ENCODE measurements around the gene AXIN1. TPM values are rescaled to one million over a fixed set of nuclear protein-coding genes. Genes with fewer than 3 reads are reported as not detected.

Gene AXIN1
- total and polyA plus RNA-seq, 9 of the 15 experiments (the other 6 are each of a cell fraction or from before 2014, with no cell fraction given): 0.42 to 58.0 (median 25.9) TPM

DNA sequence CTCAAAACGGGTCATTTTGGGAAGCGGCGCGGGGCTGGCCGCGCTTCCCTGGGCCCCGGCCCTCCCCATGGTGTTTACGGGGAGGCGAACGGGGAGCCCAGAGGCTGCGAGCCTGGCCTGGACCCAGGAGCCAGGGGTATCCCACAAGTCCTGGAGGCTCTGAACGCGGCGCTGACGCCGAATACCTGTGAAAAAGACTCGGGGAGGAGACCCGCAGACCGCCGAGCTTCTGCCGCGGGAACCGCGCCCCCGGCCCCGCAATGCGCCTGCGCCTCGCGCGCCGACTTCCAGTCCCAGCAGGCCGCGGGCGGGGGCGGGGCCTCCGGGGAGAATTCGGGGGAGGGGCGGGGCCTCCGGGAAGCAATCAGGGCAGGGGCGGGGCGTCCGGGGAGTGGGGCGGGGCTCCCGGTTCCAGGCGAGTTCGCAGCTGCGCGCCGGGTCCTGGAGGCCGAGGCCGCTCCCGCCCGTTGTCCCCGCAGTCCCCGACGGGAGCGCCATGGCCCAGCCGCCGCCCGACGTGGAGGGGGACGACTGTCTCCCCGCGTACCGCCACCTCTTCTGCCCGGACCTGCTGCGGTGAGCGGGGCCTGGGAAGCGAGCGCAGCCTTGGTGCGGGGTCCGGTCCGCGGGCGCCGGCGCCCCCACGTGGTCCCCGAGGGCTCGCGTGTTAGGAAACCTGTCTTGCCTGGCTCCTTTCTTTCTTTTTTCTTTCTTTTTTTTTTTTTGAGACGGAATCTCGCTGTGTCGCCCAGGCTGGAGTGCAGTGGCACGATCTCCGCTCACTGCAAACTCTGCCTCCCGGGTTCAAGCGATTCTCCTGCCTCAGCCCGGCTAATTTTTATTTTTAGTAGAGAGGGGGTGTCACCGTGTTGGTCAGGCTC is 49.2 kb upstream of the AXIN1 start, which contains the start of gene DECR2 (continued):
- TF ChIP-seq, protein P1, sequence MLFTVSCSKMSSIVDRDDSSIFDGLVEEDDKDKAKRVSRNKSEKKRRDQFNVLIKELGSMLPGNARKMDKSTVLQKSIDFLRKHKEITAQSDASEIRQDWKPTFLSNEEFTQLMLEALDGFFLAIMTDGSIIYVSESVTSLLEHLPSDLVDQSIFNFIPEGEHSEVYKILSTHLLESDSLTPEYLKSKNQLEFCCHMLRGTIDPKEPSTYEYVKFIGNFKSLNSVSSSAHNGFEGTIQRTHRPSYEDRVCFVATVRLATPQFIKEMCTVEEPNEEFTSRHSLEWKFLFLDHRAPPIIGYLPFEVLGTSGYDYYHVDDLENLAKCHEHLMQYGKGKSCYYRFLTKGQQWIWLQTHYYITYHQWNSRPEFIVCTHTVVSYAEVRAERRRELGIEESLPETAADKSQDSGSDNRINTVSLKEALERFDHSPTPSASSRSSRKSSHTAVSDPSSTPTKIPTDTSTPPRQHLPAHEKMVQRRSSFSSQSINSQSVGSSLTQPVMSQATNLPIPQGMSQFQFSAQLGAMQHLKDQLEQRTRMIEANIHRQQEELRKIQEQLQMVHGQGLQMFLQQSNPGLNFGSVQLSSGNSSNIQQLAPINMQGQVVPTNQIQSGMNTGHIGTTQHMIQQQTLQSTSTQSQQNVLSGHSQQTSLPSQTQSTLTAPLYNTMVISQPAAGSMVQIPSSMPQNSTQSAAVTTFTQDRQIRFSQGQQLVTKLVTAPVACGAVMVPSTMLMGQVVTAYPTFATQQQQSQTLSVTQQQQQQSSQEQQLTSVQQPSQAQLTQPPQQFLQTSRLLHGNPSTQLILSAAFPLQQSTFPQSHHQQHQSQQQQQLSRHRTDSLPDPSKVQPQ (CRISPR knock-in tag; IDR thresholded peaks at IDR 0.05; ENCODE audit: borderline replicate concordance): no peak
- no peak for TF ChIP-seq GTF2A2 (tag; IDR thresholded peaks at IDR 0.05)
- TF ChIP-seq SMARCC2 (IDR thresholded peaks at IDR 0.05; ENCODE audit: low read depth): no peak
- TF ChIP-seq HDAC2 (IDR thresholded peaks at IDR 0.05): peak; percentile 17; the same call in 1 of the 2 replicates
- no peak for TF ChIP-seq HIVEP1 (CRISPR knock-in tag; IDR thresholded peaks at IDR 0.05)
- no peak for TF ChIP-seq NR4A1 (CRISPR knock-in tag; IDR thresholded peaks at IDR 0.05)
- no peak for TF ChIP-seq NR4A1 (tag; IDR thresholded peaks at IDR 0.05)
- TF ChIP-seq MEIS2 (IDR thresholded peaks at IDR 0.05; ENCODE audit: partially characterized antibody): peak; percentile 19
- no peak for TF ChIP-seq SRSF1 (IDR thresholded peaks at IDR 0.05; ENCODE audit: low read depth, low read length)
- no peak for TF ChIP-seq ZNF224 (CRISPR knock-in tag; IDR thresholded peaks at IDR 0.05)
- TF ChIP-seq GATA2 (CRISPR knock-in tag; IDR thresholded peaks at IDR 0.05): no peak
- no peak for TF ChIP-seq HSF4 (CRISPR knock-in tag; IDR thresholded peaks at IDR 0.05; ENCODE audit: borderline replicate concordance)
- TF ChIP-seq ZNF57 (CRISPR knock-in tag; IDR thresholded peaks at IDR 0.05): no peak
- TF ChIP-seq ZNF253 (CRISPR knock-in tag; conservative IDR thresholded peaks at IDR 0.05): no peak; the same call in 1 of the 2 replicates
- TF ChIP-seq, protein P2, sequence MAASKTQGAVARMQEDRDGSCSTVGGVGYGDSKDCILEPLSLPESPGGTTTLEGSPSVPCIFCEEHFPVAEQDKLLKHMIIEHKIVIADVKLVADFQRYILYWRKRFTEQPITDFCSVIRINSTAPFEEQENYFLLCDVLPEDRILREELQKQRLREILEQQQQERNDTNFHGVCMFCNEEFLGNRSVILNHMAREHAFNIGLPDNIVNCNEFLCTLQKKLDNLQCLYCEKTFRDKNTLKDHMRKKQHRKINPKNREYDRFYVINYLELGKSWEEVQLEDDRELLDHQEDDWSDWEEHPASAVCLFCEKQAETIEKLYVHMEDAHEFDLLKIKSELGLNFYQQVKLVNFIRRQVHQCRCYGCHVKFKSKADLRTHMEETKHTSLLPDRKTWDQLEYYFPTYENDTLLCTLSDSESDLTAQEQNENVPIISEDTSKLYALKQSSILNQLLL (CRISPR knock-in tag; IDR thresholded peaks at IDR 0.05; ENCODE audit: borderline replicate concordance): no peak
- TF ChIP-seq, protein P3, sequence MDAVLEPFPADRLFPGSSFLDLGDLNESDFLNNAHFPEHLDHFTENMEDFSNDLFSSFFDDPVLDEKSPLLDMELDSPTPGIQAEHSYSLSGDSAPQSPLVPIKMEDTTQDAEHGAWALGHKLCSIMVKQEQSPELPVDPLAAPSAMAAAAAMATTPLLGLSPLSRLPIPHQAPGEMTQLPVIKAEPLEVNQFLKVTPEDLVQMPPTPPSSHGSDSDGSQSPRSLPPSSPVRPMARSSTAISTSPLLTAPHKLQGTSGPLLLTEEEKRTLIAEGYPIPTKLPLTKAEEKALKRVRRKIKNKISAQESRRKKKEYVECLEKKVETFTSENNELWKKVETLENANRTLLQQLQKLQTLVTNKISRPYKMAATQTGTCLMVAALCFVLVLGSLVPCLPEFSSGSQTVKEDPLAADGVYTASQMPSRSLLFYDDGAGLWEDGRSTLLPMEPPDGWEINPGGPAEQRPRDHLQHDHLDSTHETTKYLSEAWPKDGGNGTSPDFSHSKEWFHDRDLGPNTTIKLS (IDR thresholded peaks at IDR 0.05; ENCODE audit: borderline replicate concordance, low read depth): peak; percentile 27; the same call in 1 of the 2 replicates
- TF ChIP-seq SPI1 (IDR thresholded peaks at IDR 0.05; ENCODE audit: borderline replicate concordance, low read depth, low read length): no peak
- TF ChIP-seq PTBP1 (IDR thresholded peaks at IDR 0.05; ENCODE audit: low read depth, low read length): no peak
- TF ChIP-seq ZNF644 (tag; IDR thresholded peaks at IDR 0.05; ENCODE audit: low read depth): no peak
- no peak for TF ChIP-seq ESRRA (IDR thresholded peaks at IDR 0.05; ENCODE audit: borderline replicate concordance, low read depth)
- no peak for TF ChIP-seq FOXA1 (IDR thresholded peaks at IDR 0.05; ENCODE audit: borderline replicate concordance)
- TF ChIP-seq KAT7 (CRISPR knock-in tag; IDR thresholded peaks at IDR 0.05; ENCODE audit: borderline replicate concordance): no peak; the same call in 1 of the 2 replicates
- no peak for TF ChIP-seq CBFB (CRISPR knock-in tag; IDR thresholded peaks at IDR 0.05)

Data from K562 (cell line).